Measurements from ENCODE around the gene ZNF142.
A peak's percentile ranks its signal among the peaks of the same experiment; 100 is the strongest.

ZNF142 gene

GRCh38 chr2:218659258-218659987 is at the start of gene ZNF142, which contains the start of gene BCS1L:
ZNF142 (minus strand) TSS chr2:218659623; CDS start chr2:218656429, 3,194 bp downstream.
BCS1L (plus strand) TSS chr2:218659683; CDS start chr2:218660988, 1,305 bp downstream.
- peak; percentile 91 for DNase-seq (ENCODE audit: low spot score)

GRCh38 chr2:218708086-218708485 is 48.7 kb upstream of the ZNF142 start:
- TF ChIP-seq CTCF (IDR thresholded peaks at IDR 0.05; ENCODE audit: extremely low read depth, missing control alignments): no peak
- DNase-seq (ENCODE audit: low spot score): peak; percentile 37

More at GRCh38 chr2:218659258-218659987, at the start of gene ZNF142, which contains the start of gene BCS1L:
- TF ChIP-seq CTCF (IDR thresholded peaks at IDR 0.05; ENCODE audit: extremely low read depth, missing control alignments): no peak

- no peak for TF ChIP-seq CTCF (IDR thresholded peaks at IDR 0.05; ENCODE audit: extremely low read depth, missing control alignments)
- DNase-seq (ENCODE audit: low spot score): no peak
These were observed 43.9 kb upstream of the ZNF142 start for GRCh38 chr2:218703341-218703740.

GRCh38 chr2:218701806-218702205 is 42.4 kb upstream of the ZNF142 start:
- no peak for TF ChIP-seq CTCF (IDR thresholded peaks at IDR 0.05; ENCODE audit: extremely low read depth, missing control alignments)
- DNase-seq (ENCODE audit: low spot score): no peak

GRCh38 chr2:218698885-218699284 is 39.5 kb upstream of the ZNF142 start:
- TF ChIP-seq CTCF (IDR thresholded peaks at IDR 0.05; ENCODE audit: extremely low read depth, missing control alignments): no peak
- DNase-seq (ENCODE audit: low spot score): no peak

- no peak for TF ChIP-seq CTCF (IDR thresholded peaks at IDR 0.05; ENCODE audit: extremely low read depth, missing control alignments)
- DNase-seq (ENCODE audit: low spot score): no peak
These were observed 35.2 kb upstream of the ZNF142 start for GRCh38 chr2:218694405-218695145.

- TF ChIP-seq CTCF (IDR thresholded peaks at IDR 0.05; ENCODE audit: extremely low read depth, missing control alignments): no peak
- DNase-seq (ENCODE audit: low spot score): no peak
These were observed 31.8 kb upstream of the ZNF142 start for GRCh38 chr2:218691234-218691633.

GRCh38 chr2:218687400-218688060 is 28.1 kb upstream of the ZNF142 start:
- DNase-seq (ENCODE audit: low spot score): peak; percentile 33
